HepG2 (cell line): ENCODE data around the gene CAPRIN2. TPM values are rescaled to one million over a fixed set of nuclear protein-coding genes. Genes with fewer than 3 reads are reported as not detected.

ENCODE experiments used
- ATF6 ChIP-seq: sonication (generic); formaldehyde crosslinking; conservative IDR thresholded peaks from 2 replicates; pipeline ENCODE4 v1.4.0; 2020; ENCODE audit warnings: missing genetic modification reagents
- ATF7 ChIP-seq, 2 experiments: fragments of 450-650 bp in 1 of 2; sonication (generic) in 1 of 2; formaldehyde crosslinking in 1 of 2; IDR thresholded peaks; 2 replicates each; pipeline versions ENCODE4 v1.4.0 to v1.6.1; 2016 to 2020; ENCODE audit warnings: antibody characterized with exemption in 1 of 2, mild to moderate bottlenecking in 1 of 2, missing genetic modification reagents in 1 of 2
- IRX3 ChIP-seq: sonication (generic); formaldehyde crosslinking; IDR thresholded peaks from 2 replicates; pipeline ENCODE4 v1.8.1; 2023; ENCODE audit warnings: mild to moderate bottlenecking, low read depth, missing genetic modification reagents, borderline replicate concordance
- KLF12 ChIP-seq: sonication (generic); formaldehyde crosslinking; IDR thresholded peaks from 2 replicates; pipeline ENCODE4 v1.4.0; 2020; ENCODE audit warnings: missing genetic modification reagents, borderline replicate concordance
- KMT2B ChIP-seq: IDR thresholded peaks from 2 replicates; pipeline ENCODE4 v1.6.1; 2016; ENCODE audit warnings: missing genetic modification reagents, missing compliant biosample characterization
- PHF20 ChIP-seq: sonication (generic); formaldehyde crosslinking; IDR thresholded peaks from 2 replicates; pipeline ENCODE4 v1.5.0; 2020; ENCODE audit warnings: mild to moderate bottlenecking, missing genetic modification reagents
- PLSCR1 ChIP-seq: sonication (generic); formaldehyde crosslinking; IDR thresholded peaks from 2 replicates; pipeline ENCODE4 v1.5.0; 2020; ENCODE audit warnings: missing genetic modification reagents, mild to moderate bottlenecking, borderline replicate concordance
- RAD51 ChIP-seq: fragments of 450-650 bp; IDR thresholded peaks from 2 replicates; pipeline ENCODE4 v1.6.1; 2016; ENCODE audit warnings: borderline replicate concordance
- RBM22 ChIP-seq: fragments of 200-400 bp; formaldehyde crosslinking; optimal IDR thresholded peaks from 2 replicates; pipeline ENCODE3; 2017; ENCODE audit warnings: mild to moderate bottlenecking, low read length, moderate library complexity
- SIX4 ChIP-seq: sonication (generic); formaldehyde crosslinking; IDR thresholded peaks from 2 replicates; pipeline ENCODE4 v1.4.0; 2020; ENCODE audit warnings: missing genetic modification reagents
- TOPORS ChIP-seq: sonication (generic); formaldehyde crosslinking; IDR thresholded peaks from 2 replicates; pipeline ENCODE4 v1.8.0; 2023; ENCODE audit warnings: mild to moderate bottlenecking, missing genetic modification reagents
- ZBTB33 ChIP-seq: sonication (generic); formaldehyde crosslinking; IDR thresholded peaks from 2 replicates; pipeline ENCODE4 v1.4.0; 2020; ENCODE audit warnings: missing genetic modification reagents
- ZNF180 ChIP-seq: sonication (generic); formaldehyde crosslinking; IDR thresholded peaks from 2 replicates; pipeline ENCODE4 v1.4.0; 2020; ENCODE audit warnings: low read depth, missing genetic modification reagents, borderline replicate concordance
- ZNF660 ChIP-seq: sonication (generic); formaldehyde crosslinking; IDR thresholded peaks from 2 replicates; pipeline ENCODE4 v1.5.1; 2020; ENCODE audit warnings: mild to moderate bottlenecking, low read depth, missing genetic modification reagents, borderline replicate concordance
- ZNF703 ChIP-seq: sonication (generic); formaldehyde crosslinking; IDR thresholded peaks from 2 replicates; pipeline ENCODE4 v1.5.1; 2020; ENCODE audit warnings: missing genetic modification reagents, mild to moderate bottlenecking, moderate library complexity, borderline replicate concordance
- polyA plus RNA-seq, 8 experiments: library from polyadenylated mRNA; depleted of rRNA in 3 of 8; stranded (reverse) in 7 of 8; unstranded in 1 of 8; fragments of >200 nt; fragmentation: Illumina TruSeq in 4 of 8; extraction: Trizol in 4 of 8; gene quantifications; 2 replicates each; pipeline versions ENCODE4 v1.2.1 to v1.2.3, GENCODE V29; 2011 to 2016; ENCODE audit warnings: low read depth in 4 of 8, missing spikeins in 1 of 8, mixed read lengths in 1 of 8; ENCODE audit not compliant: insufficient read depth in 1 of 8
- total RNA-seq, 5 experiments: library from RNA; depleted of rRNA; stranded (reverse); fragments of >200 nt; fragmentation: Illumina TruSeq; extraction: Trizol; gene quantifications; 2 replicates each; pipeline ENCODE4 v1.2.3, GENCODE V29; 2016; ENCODE audit warnings: low read depth in 1 of 5
- TF ChIP-seq, protein P1 (sequence below): conservative IDR thresholded peaks from 2 replicates; pipeline ENCODE4 v1.6.1; 2018; ENCODE audit warnings: missing genetic modification reagents
- TF ChIP-seq, protein P2 (sequence below), 2 experiments: sonication (generic) in 1 of 2; formaldehyde crosslinking in 1 of 2; IDR thresholded peaks; 2 replicates each; pipeline versions ENCODE4 v1.4.0 to v1.6.1; 2016 to 2020; ENCODE audit warnings: borderline replicate concordance in 1 of 2, low read depth in 1 of 2, mild to moderate bottlenecking in 1 of 2, missing genetic modification reagents in 1 of 2

Gene CAPRIN2
- total and polyA plus RNA-seq, 2 of the 13 experiments (the other 11 are each of a cell fraction or from before 2014, with no cell fraction given): 21.7 to 30.6 TPM

GRCh38 chr12:30695199-30696102 is 59.3 kb downstream of the CAPRIN2 start, which contains the start of gene IPO8 (continued):
- TF ChIP-seq, protein P1, sequence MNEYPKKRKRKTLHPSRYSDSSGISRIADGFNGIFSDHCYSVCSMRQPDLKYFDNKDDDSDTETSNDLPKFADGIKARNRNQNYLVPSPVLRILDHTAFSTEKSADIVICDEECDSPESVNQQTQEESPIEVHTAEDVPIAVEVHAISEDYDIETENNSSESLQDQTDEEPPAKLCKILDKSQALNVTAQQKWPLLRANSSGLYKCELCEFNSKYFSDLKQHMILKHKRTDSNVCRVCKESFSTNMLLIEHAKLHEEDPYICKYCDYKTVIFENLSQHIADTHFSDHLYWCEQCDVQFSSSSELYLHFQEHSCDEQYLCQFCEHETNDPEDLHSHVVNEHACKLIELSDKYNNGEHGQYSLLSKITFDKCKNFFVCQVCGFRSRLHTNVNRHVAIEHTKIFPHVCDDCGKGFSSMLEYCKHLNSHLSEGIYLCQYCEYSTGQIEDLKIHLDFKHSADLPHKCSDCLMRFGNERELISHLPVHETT (CRISPR knock-in tag): no peak
- TF ChIP-seq ZBTB33 (CRISPR knock-in tag) (no peak), KMT2B (CRISPR knock-in tag) (peak; percentile 81; the same call in 1 of the 2 replicates), KLF12 (CRISPR knock-in tag) (peak; percentile 33; the same call in 1 of the 2 replicates), ATF6 (CRISPR knock-in tag) (no peak), RBM22 (no peak), IRX3 (CRISPR knock-in tag) (no peak), ZNF703 (CRISPR knock-in tag) (no peak), PHF20 (peak; percentile 80), RAD51 (no peak), SIX4 (CRISPR knock-in tag) (no peak), ATF7 (IDR thresholded peaks at IDR 0.05) (no peak), ATF7 (CRISPR knock-in tag; IDR thresholded peaks at IDR 0.05) (no peak), PLSCR1 (no peak), ZNF180 (CRISPR knock-in tag) (no peak), ZNF660 (CRISPR knock-in tag) (no peak), TOPORS (CRISPR knock-in tag) (no peak)
- TF ChIP-seq, protein P2, sequence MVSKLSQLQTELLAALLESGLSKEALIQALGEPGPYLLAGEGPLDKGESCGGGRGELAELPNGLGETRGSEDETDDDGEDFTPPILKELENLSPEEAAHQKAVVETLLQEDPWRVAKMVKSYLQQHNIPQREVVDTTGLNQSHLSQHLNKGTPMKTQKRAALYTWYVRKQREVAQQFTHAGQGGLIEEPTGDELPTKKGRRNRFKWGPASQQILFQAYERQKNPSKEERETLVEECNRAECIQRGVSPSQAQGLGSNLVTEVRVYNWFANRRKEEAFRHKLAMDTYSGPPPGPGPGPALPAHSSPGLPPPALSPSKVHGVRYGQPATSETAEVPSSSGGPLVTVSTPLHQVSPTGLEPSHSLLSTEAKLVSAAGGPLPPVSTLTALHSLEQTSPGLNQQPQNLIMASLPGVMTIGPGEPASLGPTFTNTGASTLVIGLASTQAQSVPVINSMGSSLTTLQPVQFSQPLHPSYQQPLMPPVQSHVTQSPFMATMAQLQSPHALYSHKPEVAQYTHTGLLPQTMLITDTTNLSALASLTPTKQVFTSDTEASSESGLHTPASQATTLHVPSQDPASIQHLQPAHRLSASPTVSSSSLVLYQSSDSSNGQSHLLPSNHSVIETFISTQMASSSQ (IDR thresholded peaks at IDR 0.05; ENCODE audit: low read depth): no peak
- TF ChIP-seq, protein P2 (CRISPR knock-in tag; IDR thresholded peaks at IDR 0.05; ENCODE audit: borderline replicate concordance): 0 out of 2 replicates have a peak, but pooled peaks have one; percentile 13
